ENCODE results near the gene NLRP1. TPM values are rescaled to one million over a fixed set of nuclear protein-coding genes. Genes with fewer than 3 reads are reported as not detected.
A peak's percentile ranks its signal among the peaks of the same experiment; 100 is the strongest.

NLRP1 gene
- total and polyA plus RNA-seq, 9 of the 15 experiments (the other 6 are each of a cell fraction or from before 2014, with no cell fraction given): 4.0 to 69.4 (median 27.7) TPM

- no peaks in the 10 kb centered on the region for H3K9me1 ChIP-seq (ENCODE audit: control insufficient read depth, insufficient read depth, low read length)
- no peaks in the 10 kb centered on the region for H3K4me1 ChIP-seq (replicated peaks in 1 of 2; ENCODE audit: control insufficient read depth in 2 of 2, insufficient read depth in 2 of 2, low read length in 2 of 2)
- H3K36me3 ChIP-seq (ENCODE audit: control insufficient read depth, insufficient read depth, low read length): peaks cover 70% of the 10 kb centered on the region; the same call in 2 of the 3 replicates
- BruUV-seq (replicated peaks): no TSS peak
- 91% methylated on average over 6 of the region's 11 CpGs for WGBS (ENCODE audit: insufficient coverage, low coverage, missing lambda C conversion rate)
- POLR2A ChIA-PET: interaction anchor here (0.7 to 0.8 kb wide), 2 partner anchors 17 to 34 kb away, joined by 3 read pairs; no protein-coding TSS in a partner anchor
- ATAC-seq (no peak), DNase-seq (ENCODE audit: extremely low read depth in 1 of 4, low spot score in 3 of 4) (peak in 1 of 4 experiments; percentile 4), FAIRE-seq (no peak)
- intact Hi-C loops (cut with micrococcal nuclease) (no loop called here), in situ Hi-C loops (cut with MboI) (no loop called here)
- H4K20me1 ChIP-seq (replicated peaks; ENCODE audit: control insufficient read depth, insufficient read depth, low read length): peaks cover 6% of the 10 kb centered on the region
- CTCF ChIA-PET (ENCODE audit: low intra/inter-chr PET ratio): no interaction called here
- no peak overlapping the region for H3K27ac ChIP-seq (ENCODE audit: extremely low read depth, low read depth, low read length)
- H3K9ac ChIP-seq (ENCODE audit: insufficient read depth in 1 of 2, low read depth in 2 of 2, low read length in 2 of 2): no peak overlapping the region
- H3K4me2 ChIP-seq (ENCODE audit: insufficient read depth, low read length): no peak overlapping the region
- H3K9me3 ChIP-seq (replicated peaks; ENCODE audit: control insufficient read depth, insufficient read depth, low read depth, low read length): no peaks in the 10 kb centered on the region
- no peak overlapping the region for H2AFZ ChIP-seq (ENCODE audit: low read depth, low read length)
- TF ChIP-seq ZNF75A (CRISPR knock-in tag; IDR thresholded peaks at IDR 0.05): no peak
- 0 out of 2 replicates have a peak, but pooled peaks have one; percentile 19 for TF ChIP-seq POLR2G (IDR thresholded peaks at IDR 0.05; ENCODE audit: low read depth, low read length)
- no peaks in the 10 kb centered on the region for H3K27me3 ChIP-seq (ENCODE audit: control insufficient read depth in 2 of 2, insufficient read depth in 2 of 2, low read length in 2 of 2)
- H3K4me3 ChIP-seq: no peak overlapping the region
- peaks cover 7% of the 10 kb centered on the region; the same call in 2 of the 3 replicates for H3K79me2 ChIP-seq (ENCODE audit: control insufficient read depth, insufficient read depth, low read length)
These were observed 1.8 kb downstream of the NLRP1 start for GRCh38 chr17:5582209-5583185.

- WGBS (ENCODE audit: insufficient coverage, low coverage, missing lambda C conversion rate): no CpG with 5 or more reads among the region's 3 CpGs
- no peak overlapping the region for H3K9ac ChIP-seq (ENCODE audit: insufficient read depth in 1 of 2, low read depth in 2 of 2, low read length in 2 of 2)
- H3K27ac ChIP-seq (ENCODE audit: extremely low read depth, low read depth, low read length): no peak overlapping the region
- no peaks in the 10 kb centered on the region for H3K27me3 ChIP-seq (ENCODE audit: control insufficient read depth in 2 of 2, insufficient read depth in 2 of 2, low read length in 2 of 2)
- POLR2A ChIA-PET: interaction anchor here (0.7 to 0.8 kb wide), 2 partner anchors 16 to 596 kb away, joined by 3 read pairs; no protein-coding TSS in a partner anchor
- H3K36me3 ChIP-seq (ENCODE audit: control insufficient read depth, insufficient read depth, low read length): peaks cover 70% of the 10 kb centered on the region; the same call in 2 of the 3 replicates
- H3K9me1 ChIP-seq (ENCODE audit: control insufficient read depth, insufficient read depth, low read length): no peaks in the 10 kb centered on the region
- CTCF ChIA-PET (ENCODE audit: low intra/inter-chr PET ratio): no interaction called here
- intact Hi-C loops (cut with micrococcal nuclease): no loop called here
- in situ Hi-C loops (cut with MboI): no loop called here
- FAIRE-seq: no peak
- H3K4me1 ChIP-seq (replicated peaks in 1 of 2; ENCODE audit: control insufficient read depth in 2 of 2, insufficient read depth in 2 of 2, low read length in 2 of 2): no peaks in the 10 kb centered on the region
- no peak overlapping the region for H3K4me3 ChIP-seq
- no peaks in the 10 kb centered on the region; the same call in 1 of the 2 replicates for H4K20me1 ChIP-seq (replicated peaks; ENCODE audit: control insufficient read depth, insufficient read depth, low read length)
- peak in 1 of 4 experiments; percentile 3 for DNase-seq (ENCODE audit: extremely low read depth in 1 of 4, low spot score in 3 of 4)
- ATAC-seq: no peak
- no peaks in the 10 kb centered on the region for H3K9me3 ChIP-seq (replicated peaks; ENCODE audit: control insufficient read depth, insufficient read depth, low read depth, low read length)
- BruUV-seq (replicated peaks): no TSS peak
- H2AFZ ChIP-seq (ENCODE audit: low read depth, low read length): no peak overlapping the region
- H3K79me2 ChIP-seq (ENCODE audit: control insufficient read depth, insufficient read depth, low read length): no peaks in the 10 kb centered on the region; the same call in 2 of the 3 replicates
- H3K4me2 ChIP-seq (ENCODE audit: insufficient read depth, low read length): no peak overlapping the region
- no peak for TF ChIP-seq SMC3 (conservative IDR thresholded peaks at IDR 0.05; ENCODE audit: insufficient read depth, low read depth, low read length)
- TF ChIP-seq SUPT5H (IDR thresholded peaks at IDR 0.05): no peak
- TF ChIP-seq KLF10 (CRISPR knock-in tag; IDR thresholded peaks at IDR 0.05): no peak
- no peak for TF ChIP-seq GATAD2B (IDR thresholded peaks at IDR 0.05; ENCODE audit: borderline replicate concordance)
- TF ChIP-seq FOXK2 (conservative IDR thresholded peaks at IDR 0.05 in 1 of 2, IDR thresholded peaks at IDR 0.05 in 1 of 2; ENCODE audit: low read depth in 2 of 2): no peak
- no peak for TF ChIP-seq SLC30A9 (CRISPR knock-in tag; IDR thresholded peaks at IDR 0.05)
- no peak for TF ChIP-seq NR2C2 (CRISPR knock-in tag; IDR thresholded peaks at IDR 0.05)
- TF ChIP-seq NR2C2 (tag; IDR thresholded peaks at IDR 0.05): no peak
- no peak for TF ChIP-seq POLR2AphosphoS2 (IDR thresholded peaks at IDR 0.05; ENCODE audit: low read length)
- no peak for TF ChIP-seq ZNF778 (CRISPR knock-in tag; IDR thresholded peaks at IDR 0.05)
- TF ChIP-seq STAG1 (CRISPR knock-in tag; IDR thresholded peaks at IDR 0.05; ENCODE audit: borderline replicate concordance): no peak
These were observed 2.7 kb downstream of the NLRP1 start for GRCh38 chr17:5581655-5582054.

Measured in K562 (cell line).